Measurements from ENCODE around the gene CLCA2. TPM values are rescaled to one million over a fixed set of nuclear protein-coding genes. Genes with fewer than 3 reads are reported as not detected.
"Not testable (repeated sequence)": the region's sequence is repeated elsewhere in the genome, so short reads cannot be mapped to it uniquely, and the experiment has no call there.

The CLCA2 gene
- total and polyA plus RNA-seq, 2 donors (not counting 3 experiments of a cell fraction or from before 2014, with no cell fraction given): 0.01 to 0.11 TPM

GRCh38 chr1:86502125-86502646, 78.2 kb downstream of the CLCA2 start:
- ChIA-PET POLR2A (interaction anchor here (0.6 kb wide), 1 partner anchor 180 kb away, joined by 4 read pairs; no protein-coding TSS in a partner anchor), CTCF (interaction anchor here (0.6 to 9.9 kb wide), 12 partner anchors 13 to 240 kb away, joined by 3 to 85 read pairs (median 3); partner anchors contain the start of gene ODF2L)
- Histone ChIP-seq H3K4me3 (replicated peaks in 1 of 3; ENCODE audit: insufficient read depth in 1 of 3, low read depth in 1 of 3, low read length in 3 of 3) (peak overlapping the region in 1 of 3 experiments; percentile 13), H3K4me2 (ENCODE audit: insufficient read depth, low read length) (peak overlapping the region; percentile 39)
- H3K79me2 ChIP-seq (ENCODE audit: control insufficient read depth, insufficient read depth, low read length); H3K9me1 ChIP-seq (replicated peaks; ENCODE audit: control insufficient read depth, extremely low read depth, insufficient read depth, low read length); H3K27ac ChIP-seq (ENCODE audit: insufficient read depth, low read depth, low read length); H3K27me3 ChIP-seq (ENCODE audit: control insufficient read depth in 2 of 2, insufficient read depth in 2 of 2, low read length in 2 of 2); dilution Hi-C loops (cut with MboI; ENCODE audit: extremely low pct_ligation_motif_present, low sequenced_read_pairs); H4K20me1 ChIP-seq (replicated peaks; ENCODE audit: control insufficient read depth, extremely low read depth, insufficient read depth, low read length); H2AFZ ChIP-seq (ENCODE audit: low read depth, low read length); H3K9me3 ChIP-seq (replicated peaks; ENCODE audit: control insufficient read depth, insufficient read depth, low read length); H3K9ac ChIP-seq (replicated peaks; ENCODE audit: extremely low read depth, insufficient read depth, low read length); H3K4me1 ChIP-seq (ENCODE audit: control insufficient read depth, extremely low read depth, insufficient read depth, low read length); BruUV-seq (replicated peaks); H3K36me3 ChIP-seq (ENCODE audit: control insufficient read depth in 2 of 2, extremely low read depth in 1 of 2, insufficient read depth in 2 of 2, low read length in 2 of 2): not testable (repeated sequence)
- peak; percentile 29 for DNase-seq (ENCODE audit: low read depth, low spot score)
- TF ChIP-seq, protein P1, sequence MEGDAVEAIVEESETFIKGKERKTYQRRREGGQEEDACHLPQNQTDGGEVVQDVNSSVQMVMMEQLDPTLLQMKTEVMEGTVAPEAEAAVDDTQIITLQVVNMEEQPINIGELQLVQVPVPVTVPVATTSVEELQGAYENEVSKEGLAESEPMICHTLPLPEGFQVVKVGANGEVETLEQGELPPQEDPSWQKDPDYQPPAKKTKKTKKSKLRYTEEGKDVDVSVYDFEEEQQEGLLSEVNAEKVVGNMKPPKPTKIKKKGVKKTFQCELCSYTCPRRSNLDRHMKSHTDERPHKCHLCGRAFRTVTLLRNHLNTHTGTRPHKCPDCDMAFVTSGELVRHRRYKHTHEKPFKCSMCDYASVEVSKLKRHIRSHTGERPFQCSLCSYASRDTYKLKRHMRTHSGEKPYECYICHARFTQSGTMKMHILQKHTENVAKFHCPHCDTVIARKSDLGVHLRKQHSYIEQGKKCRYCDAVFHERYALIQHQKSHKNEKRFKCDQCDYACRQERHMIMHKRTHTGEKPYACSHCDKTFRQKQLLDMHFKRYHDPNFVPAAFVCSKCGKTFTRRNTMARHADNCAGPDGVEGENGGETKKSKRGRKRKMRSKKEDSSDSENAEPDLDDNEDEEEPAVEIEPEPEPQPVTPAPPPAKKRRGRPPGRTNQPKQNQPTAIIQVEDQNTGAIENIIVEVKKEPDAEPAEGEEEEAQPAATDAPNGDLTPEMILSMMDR (IDR thresholded peaks at IDR 0.05; ENCODE audit: extremely low read depth in 1 of 2, insufficient read depth in 1 of 2, low read depth in 1 of 2, low read length in 2 of 2): peak; percentile 27 to 29
- intact Hi-C loops (cut with micrococcal nuclease): loop anchor here (1.0 to 5.0 kb wide), 2 partner anchors 105 to 122 kb away; partner anchors contain the start of gene ODF2L
- FAIRE-seq: peak; percentile 31

DNA sequence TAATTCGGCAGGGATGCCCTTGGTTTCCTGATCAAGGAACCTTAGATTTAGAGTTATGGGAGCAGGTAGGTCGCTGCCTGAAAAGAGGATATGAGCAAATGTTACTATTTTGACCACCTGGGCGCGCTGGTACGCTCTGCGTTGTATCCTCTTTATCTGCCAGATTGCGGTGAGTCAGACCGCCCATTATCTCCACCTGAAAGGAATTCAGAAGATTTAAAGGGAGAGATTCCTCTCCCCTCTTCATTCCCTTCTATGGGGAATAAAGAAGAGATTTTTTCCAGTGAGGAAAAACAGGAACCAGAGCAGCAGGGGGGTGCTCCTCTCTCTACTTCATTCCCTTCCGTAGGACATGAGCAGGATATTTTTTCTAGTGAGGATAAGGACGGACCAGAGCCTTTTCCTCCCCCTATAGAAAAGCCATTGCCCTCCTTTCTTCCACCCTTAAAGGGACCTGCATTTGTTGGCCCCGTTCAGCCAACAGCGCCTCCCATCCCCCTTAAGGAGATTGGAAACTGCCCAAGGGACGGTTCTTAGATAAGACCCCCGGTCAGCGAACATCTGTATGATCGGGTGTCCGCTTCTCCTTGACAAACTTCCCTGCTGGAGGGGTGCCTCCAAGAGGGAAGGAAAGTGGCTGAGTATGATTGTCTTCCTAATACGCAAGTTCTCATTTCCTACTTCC, 78.9 kb downstream of the CLCA2 start:
- TF ChIP-seq POLR2A (IDR thresholded peaks at IDR 0.05; ENCODE audit: low read depth, low read length): no peak
- TF ChIP-seq MYC (IDR thresholded peaks at IDR 0.05; ENCODE audit: low read depth, low read length): no peak
- H3K4me3 ChIP-seq (replicated peaks in 1 of 3; ENCODE audit: insufficient read depth in 1 of 3, low read depth in 1 of 3, low read length in 3 of 3): no peak overlapping the region
- H2AFZ ChIP-seq (ENCODE audit: low read depth, low read length): no peak overlapping the region
- FAIRE-seq (no peak), DNase-seq (ENCODE audit: low read depth, low spot score) (peak; percentile 18)
- no peaks in the 10 kb centered on the region for H3K4me1 ChIP-seq (ENCODE audit: control insufficient read depth, extremely low read depth, insufficient read depth, low read length)
- dilution Hi-C loops (cut with MboI; ENCODE audit: extremely low pct_ligation_motif_present, low sequenced_read_pairs) (no loop called here), intact Hi-C loops (cut with micrococcal nuclease) (loop anchor here (1.0 to 5.0 kb wide), 2 partner anchors 106 to 123 kb away; partner anchors contain the start of gene ODF2L)
- H3K4me2 ChIP-seq (ENCODE audit: insufficient read depth, low read length): peak overlapping the region; percentile 39
- ChIA-PET POLR2A (no interaction called here), CTCF (interaction anchor here (0.6 to 9.9 kb wide), 11 partner anchors 12 to 239 kb away, joined by 3 to 85 read pairs (median 3); partner anchors contain the start of gene ODF2L)
- H3K9me3 ChIP-seq (replicated peaks; ENCODE audit: control insufficient read depth, insufficient read depth, low read length): no peaks in the 10 kb centered on the region
- H4K20me1 ChIP-seq (replicated peaks; ENCODE audit: control insufficient read depth, extremely low read depth, insufficient read depth, low read length): no peaks in the 10 kb centered on the region
- H3K36me3 ChIP-seq (ENCODE audit: control insufficient read depth in 2 of 2, extremely low read depth in 1 of 2, insufficient read depth in 2 of 2, low read length in 2 of 2): no peaks in the 10 kb centered on the region
- no TSS peak for BruUV-seq (replicated peaks)
- H3K9ac ChIP-seq (replicated peaks; ENCODE audit: extremely low read depth, insufficient read depth, low read length): no peak overlapping the region
- peaks cover 0 to 10% of the 10 kb centered on the region in 2 experiments for H3K27me3 ChIP-seq (ENCODE audit: control insufficient read depth in 2 of 2, insufficient read depth in 2 of 2, low read length in 2 of 2)
- no peaks in the 10 kb centered on the region for H3K9me1 ChIP-seq (replicated peaks; ENCODE audit: control insufficient read depth, extremely low read depth, insufficient read depth, low read length)
- no peaks in the 10 kb centered on the region for H3K79me2 ChIP-seq (ENCODE audit: control insufficient read depth, insufficient read depth, low read length)
- H3K27ac ChIP-seq (ENCODE audit: insufficient read depth, low read depth, low read length): no peak overlapping the region
